ENCODE results near the gene SLC6A12. TPM values are rescaled to one million over a fixed set of nuclear protein-coding genes. Genes with fewer than 3 reads are reported as not detected.

SLC6A12 gene
- total RNA-seq (ENCODE audit: low replicate concordance), result 2.1 and 3.0 TPM in 2 replicates
- long read RNA-seq, partial matches to known transcripts, result 0 of 3 reads
- long read RNA-seq, other reads (novel, unspliced or antisense), result 0 of 3 reads

DNA sequence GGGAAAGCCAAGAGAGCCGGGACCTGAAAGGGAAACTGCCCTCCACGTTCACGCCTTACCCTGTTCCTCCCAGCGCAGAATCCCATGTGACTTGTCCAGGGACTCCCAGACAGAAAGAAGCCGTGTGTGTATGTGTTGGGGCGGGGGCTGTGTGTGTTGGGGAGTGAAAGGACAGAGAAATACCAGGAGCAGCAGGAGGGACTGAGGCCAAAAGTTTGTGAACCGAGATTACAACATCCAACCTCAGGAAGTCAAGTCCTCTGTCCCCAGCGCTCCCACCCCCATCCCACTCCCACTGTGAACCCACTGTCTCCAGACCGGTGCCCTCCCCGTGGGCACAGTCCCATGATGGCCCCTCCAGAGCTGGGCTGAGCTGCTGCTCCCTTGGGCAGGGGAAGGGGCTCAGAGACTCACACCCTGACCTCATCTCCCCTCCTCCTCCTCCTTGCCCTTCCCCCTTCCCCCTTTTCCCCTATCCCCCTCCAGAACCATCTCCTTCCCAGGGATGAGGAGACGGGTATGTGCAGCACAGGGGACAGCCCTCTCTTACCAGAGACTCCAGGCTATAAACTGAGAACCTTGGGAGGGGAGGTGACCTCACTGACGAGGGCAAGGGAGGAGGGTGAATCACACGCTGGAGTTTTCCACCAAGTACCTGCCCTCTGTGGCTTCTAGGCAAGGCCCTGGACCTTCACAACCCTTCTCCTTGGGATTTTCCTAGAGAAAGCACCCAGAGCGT, at the start of gene SLC6A12:
TSS of gene SLC6A12 (minus strand) at position 155 of the 739 bp plus-strand sequence. CDS start 4,171 bp downstream, outside the sequence.
- H3K27me3 Mint-ChIP-seq, result peaks cover 62% of the 10 kb centered on the region
- no peak for TF ChIP-seq CTCF (conservative IDR thresholded peaks at IDR 0.05)
- no peaks in the 10 kb centered on the region for H3K9me3 Mint-ChIP-seq
- no peaks in the 10 kb centered on the region for H3K36me3 Mint-ChIP-seq
- peaks cover 21% of the 10 kb centered on the region for H3K4me1 Mint-ChIP-seq (ENCODE audit: unreplicated experiment)
- peak within 1 kb of the TSS; percentile 27 for H3K4me3 Mint-ChIP-seq
- DNase-seq (ENCODE audit: extremely low spot score, unreplicated experiment), result no peak
- peak within 1 kb of the TSS; percentile 24 for H3K27ac Mint-ChIP-seq

DNA sequence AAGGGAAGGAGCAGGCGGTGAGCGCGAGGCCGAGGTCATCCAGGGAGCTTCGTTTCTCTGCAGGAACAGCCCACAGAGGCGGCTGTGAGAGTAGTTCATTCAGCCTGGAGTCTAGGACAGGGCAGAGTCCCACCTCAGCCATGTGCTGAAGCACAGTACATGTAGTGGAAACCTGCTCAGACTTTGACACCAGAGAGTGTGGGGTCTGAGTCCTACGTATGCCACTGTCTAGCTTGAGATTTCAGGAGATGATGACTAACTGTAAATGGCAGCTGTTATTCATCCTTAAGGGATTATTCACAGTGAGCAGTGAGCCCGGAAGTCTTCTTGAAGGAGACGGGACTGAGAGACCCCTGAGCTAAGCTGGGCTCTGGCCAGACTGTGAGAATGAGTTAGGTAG, 49.6 kb upstream of the SLC6A12 start:
- peaks cover 10% of the 10 kb centered on the region for H3K27me3 Mint-ChIP-seq
- H3K4me3 Mint-ChIP-seq, result no peak overlapping the region
- DNase-seq (ENCODE audit: extremely low spot score, unreplicated experiment), result no peak
- H3K9me3 Mint-ChIP-seq, result no peaks in the 10 kb centered on the region
- H3K27ac Mint-ChIP-seq, result no peak overlapping the region
- peaks cover 16% of the 10 kb centered on the region for H3K4me1 Mint-ChIP-seq (ENCODE audit: unreplicated experiment)
- H3K36me3 Mint-ChIP-seq, result no peaks in the 10 kb centered on the region
- no peak for TF ChIP-seq CTCF (conservative IDR thresholded peaks at IDR 0.05)

- TF ChIP-seq CTCF (conservative IDR thresholded peaks at IDR 0.05), result no peak
- peaks cover 17% of the 10 kb centered on the region for H3K27me3 Mint-ChIP-seq
- H3K4me1 Mint-ChIP-seq (ENCODE audit: unreplicated experiment), result peaks cover 12% of the 10 kb centered on the region
- H3K36me3 Mint-ChIP-seq, result no peaks in the 10 kb centered on the region
- no peak for DNase-seq (ENCODE audit: extremely low spot score, unreplicated experiment)
- peak within 1 kb of the TSS; percentile 75 for H3K4me3 Mint-ChIP-seq
- peak within 1 kb of the TSS; percentile 79 for H3K27ac Mint-ChIP-seq
- no peaks in the 10 kb centered on the region for H3K9me3 Mint-ChIP-seq
Measured at GRCh38 chr12:262817-263216, 48.9 kb upstream of the SLC6A12 start, which contains the start of gene SLC6A13. Gene SLC6A13 (minus strand): TSS chr12:262836. CDS start chr12:260052, 2,784 bp downstream.

DNA sequence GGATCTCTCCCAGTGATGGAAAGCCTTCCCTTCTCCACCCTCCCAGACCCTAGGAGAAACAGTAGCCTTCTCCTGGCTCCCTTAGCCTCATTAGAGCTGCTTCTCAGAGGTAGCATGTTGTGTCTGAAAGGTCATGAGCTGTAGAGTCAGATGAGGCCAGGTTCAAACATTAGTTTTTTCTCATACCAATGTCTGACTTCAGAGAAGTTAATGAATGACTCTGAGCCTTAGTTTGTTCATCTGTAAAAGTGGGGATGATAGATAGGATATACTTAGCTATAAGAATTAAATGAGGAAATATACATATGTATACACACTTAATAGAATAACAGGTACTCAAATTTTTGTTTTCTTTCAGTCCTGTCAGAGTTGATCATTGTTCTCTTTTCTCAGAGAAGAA, 48.2 kb upstream of the SLC6A12 start:
- peak overlapping the region; percentile 79 for H3K27ac Mint-ChIP-seq
- TF ChIP-seq CTCF (conservative IDR thresholded peaks at IDR 0.05), result no peak
- peaks cover 22% of the 10 kb centered on the region for H3K27me3 Mint-ChIP-seq
- no peak for DNase-seq (ENCODE audit: extremely low spot score, unreplicated experiment)
- H3K4me1 Mint-ChIP-seq (ENCODE audit: unreplicated experiment), result peaks cover 7% of the 10 kb centered on the region
- no peaks in the 10 kb centered on the region for H3K9me3 Mint-ChIP-seq
- H3K36me3 Mint-ChIP-seq, result no peaks in the 10 kb centered on the region
- peak overlapping the region; percentile 75 for H3K4me3 Mint-ChIP-seq

DNA sequence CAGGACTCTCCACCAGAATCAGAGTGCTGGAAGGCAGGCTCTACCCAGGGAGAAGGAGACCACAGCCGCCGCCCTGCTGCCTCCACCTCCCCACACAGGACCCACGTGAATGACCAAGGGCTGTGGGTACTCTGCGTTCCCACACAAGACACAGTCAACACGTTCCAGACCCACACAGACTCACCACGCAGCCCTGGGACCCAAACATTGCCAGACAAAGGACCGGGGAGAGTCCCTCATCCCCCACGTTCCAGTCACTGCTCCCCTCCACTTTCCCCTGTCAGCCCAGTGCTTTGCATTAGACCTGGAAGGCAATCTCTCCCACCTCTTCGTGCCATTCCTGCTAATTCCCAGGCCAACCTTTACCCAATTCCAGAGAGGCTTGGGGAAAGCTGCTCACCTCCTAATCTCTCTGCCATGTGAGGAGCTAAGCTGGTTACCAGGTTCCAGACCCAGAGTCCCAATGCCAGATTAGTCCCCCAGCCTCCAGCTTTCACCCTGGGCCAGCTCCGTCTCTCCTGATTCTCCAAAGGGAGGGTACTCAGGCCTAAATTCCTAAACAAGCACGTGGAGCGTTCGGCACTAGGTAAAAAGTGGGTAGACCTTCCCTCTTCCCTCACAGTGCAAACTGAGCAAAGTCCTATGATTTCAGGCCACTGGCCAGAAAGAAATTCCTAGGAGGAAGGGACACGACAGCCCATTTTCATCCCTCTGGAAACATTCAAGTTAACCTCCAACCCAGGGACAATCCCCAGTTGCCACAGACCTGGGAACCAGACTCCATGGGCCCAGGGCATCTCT, 43.8 kb upstream of the SLC6A12 start:
- no peak overlapping the region for H3K27ac Mint-ChIP-seq
- H3K4me3 Mint-ChIP-seq, result no peak overlapping the region
- no peaks in the 10 kb centered on the region for H3K9me3 Mint-ChIP-seq
- no peak for DNase-seq (ENCODE audit: extremely low spot score, unreplicated experiment)
- no peak for TF ChIP-seq CTCF (conservative IDR thresholded peaks at IDR 0.05)
- peaks cover 36% of the 10 kb centered on the region for H3K27me3 Mint-ChIP-seq
- peaks cover 14% of the 10 kb centered on the region for H3K4me1 Mint-ChIP-seq (ENCODE audit: unreplicated experiment)
- H3K36me3 Mint-ChIP-seq, result peaks cover 4% of the 10 kb centered on the region
